Measurements from ENCODE around the gene VDR. TPM values are rescaled to one million over a fixed set of nuclear protein-coding genes. Genes with fewer than 3 reads are reported as not detected.

VDR gene
- total RNA-seq, 1 donor from 2014 or later = not detected

GRCh38 chr12:47793015-47793681, 111.6 kb downstream of the VDR start:
- Mint-ChIP-seq H3K4me1 (peaks cover 8% of the 10 kb centered on the region), H3K36me3 (peaks cover 20% of the 10 kb centered on the region), H3K4me3 (no peak overlapping the region), H3K27ac (no peak overlapping the region), H3K27me3 (ENCODE audit: insufficient read depth, low read depth) (peaks cover 2% of the 10 kb centered on the region), H3K9me3 (no peaks in the 10 kb centered on the region)
- Histone ChIP-seq H3K27me3 (no peaks in the 10 kb centered on the region), H2AFZ (replicated peaks) (no peak overlapping the region), H3K9me3 (ENCODE audit: low read depth) (no peaks in the 10 kb centered on the region), H3F3A (ENCODE audit: low read depth) (no peaks in the 10 kb centered on the region), H4K20me1 (ENCODE audit: low read depth) (no peaks in the 10 kb centered on the region), H3K36me3 (no peaks in the 10 kb centered on the region), H3K4me1 (no peaks in the 10 kb centered on the region), H3K4me3 (no peak overlapping the region), H3K27ac (no peak overlapping the region), H3K79me2 (ENCODE audit: low read depth) (no peaks in the 10 kb centered on the region), H3K4me2 (no peak overlapping the region), H3K9ac (no peak overlapping the region)
- TF ChIP-seq CTCF (IDR thresholded peaks at IDR 0.05) (no peak), EZH2 (IDR thresholded peaks at IDR 0.05) (no peak), EZH2phosphoT487 (IDR thresholded peaks at IDR 0.05) (no peak)
- DNase-seq (ENCODE audit: low spot score) = no peak

GRCh38 chr12:47791874-47792273, 112.9 kb downstream of the VDR start:
- no peaks in the 10 kb centered on the region for H3K79me2 ChIP-seq (ENCODE audit: low read depth)
- no peaks in the 10 kb centered on the region for H3K4me1 ChIP-seq
- Mint-ChIP-seq H3K4me3 (no peak overlapping the region), H3K4me1 (peaks cover 7% of the 10 kb centered on the region), H3K9me3 (no peaks in the 10 kb centered on the region), H3K27me3 (ENCODE audit: insufficient read depth, low read depth) (peaks cover 2% of the 10 kb centered on the region), H3K36me3 (peaks cover 29% of the 10 kb centered on the region), H3K27ac (no peak overlapping the region)
- no peak overlapping the region for H3K4me3 ChIP-seq
- H3F3A ChIP-seq (ENCODE audit: low read depth) = no peaks in the 10 kb centered on the region
- H3K27me3 ChIP-seq = no peaks in the 10 kb centered on the region
- no peak overlapping the region for H2AFZ ChIP-seq (replicated peaks)
- H3K4me2 ChIP-seq = no peak overlapping the region
- no peaks in the 10 kb centered on the region for H4K20me1 ChIP-seq (ENCODE audit: low read depth)
- no peak overlapping the region for H3K9ac ChIP-seq
- TF ChIP-seq CTCF (IDR thresholded peaks at IDR 0.05) = no peak
- TF ChIP-seq EZH2 (IDR thresholded peaks at IDR 0.05) = no peak
- no peak for TF ChIP-seq EZH2phosphoT487 (IDR thresholded peaks at IDR 0.05)
- H3K27ac ChIP-seq = no peak overlapping the region
- no peaks in the 10 kb centered on the region for H3K36me3 ChIP-seq
- no peak for DNase-seq (ENCODE audit: low spot score)
- no peaks in the 10 kb centered on the region for H3K9me3 ChIP-seq (ENCODE audit: low read depth)

Other genes starting within 250 kb of the VDR start
- gene RPAP3, start 199.0 kb downstream of the VDR start, total RNA-seq (ENCODE audit: low replicate concordance) = 42.7 and 61.9 TPM in 2 replicates
- not detected in 2 replicates for gene ENDOU, start 179.5 kb downstream of the VDR start, total RNA-seq (ENCODE audit: low replicate concordance)
- 0.58 and 1.2 TPM in 2 replicates for gene RAPGEF3, start 146.1 kb downstream of the VDR start, total RNA-seq (ENCODE audit: low replicate concordance)
- 8.3 and 16.7 TPM in 2 replicates for gene SLC48A1, start 131.8 kb downstream of the VDR start, total RNA-seq (ENCODE audit: low replicate concordance)
- gene HDAC7, start 85.1 kb downstream of the VDR start, total RNA-seq (ENCODE audit: low replicate concordance) = 7.2 and 14.2 TPM in 2 replicates
- gene TMEM106C, start 58.6 kb upstream of the VDR start, total RNA-seq (ENCODE audit: low replicate concordance) = 87.5 and 115 TPM in 2 replicates
- gene COL2A1, start 99.5 kb upstream of the VDR start, total RNA-seq (ENCODE audit: low replicate concordance) = 69.1 and 330 TPM in 2 replicates
- gene SENP1, start 201.1 kb upstream of the VDR start, total RNA-seq (ENCODE audit: low replicate concordance) = 37.6 and 89.9 TPM in 2 replicates
- gene PFKM, start 214.4 kb upstream of the VDR start, total RNA-seq (ENCODE audit: low replicate concordance) = 128 and 161 TPM in 2 replicates